ENCODE measurements around the gene NDE1.

DNA sequence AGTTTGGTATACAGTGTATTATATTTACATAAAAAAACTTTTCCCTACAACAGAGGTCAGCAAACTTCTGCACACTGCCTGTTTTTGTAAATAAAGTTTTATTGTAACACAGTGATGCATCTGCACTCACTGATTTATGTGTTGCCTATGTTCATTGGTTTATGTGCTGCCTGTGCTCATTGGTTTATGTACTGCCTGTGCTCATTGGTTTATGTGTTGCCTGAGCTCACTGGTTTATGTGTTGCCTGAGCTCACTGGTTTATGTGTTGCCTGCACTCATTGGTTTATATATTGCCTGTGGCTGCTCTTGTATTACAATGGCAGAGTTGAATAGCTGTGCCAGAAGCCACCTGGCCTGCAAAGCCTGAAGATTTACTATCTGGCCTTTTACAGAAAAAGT, 125.2 kb downstream of the NDE1 start:
- TF ChIP-seq, protein P1, sequence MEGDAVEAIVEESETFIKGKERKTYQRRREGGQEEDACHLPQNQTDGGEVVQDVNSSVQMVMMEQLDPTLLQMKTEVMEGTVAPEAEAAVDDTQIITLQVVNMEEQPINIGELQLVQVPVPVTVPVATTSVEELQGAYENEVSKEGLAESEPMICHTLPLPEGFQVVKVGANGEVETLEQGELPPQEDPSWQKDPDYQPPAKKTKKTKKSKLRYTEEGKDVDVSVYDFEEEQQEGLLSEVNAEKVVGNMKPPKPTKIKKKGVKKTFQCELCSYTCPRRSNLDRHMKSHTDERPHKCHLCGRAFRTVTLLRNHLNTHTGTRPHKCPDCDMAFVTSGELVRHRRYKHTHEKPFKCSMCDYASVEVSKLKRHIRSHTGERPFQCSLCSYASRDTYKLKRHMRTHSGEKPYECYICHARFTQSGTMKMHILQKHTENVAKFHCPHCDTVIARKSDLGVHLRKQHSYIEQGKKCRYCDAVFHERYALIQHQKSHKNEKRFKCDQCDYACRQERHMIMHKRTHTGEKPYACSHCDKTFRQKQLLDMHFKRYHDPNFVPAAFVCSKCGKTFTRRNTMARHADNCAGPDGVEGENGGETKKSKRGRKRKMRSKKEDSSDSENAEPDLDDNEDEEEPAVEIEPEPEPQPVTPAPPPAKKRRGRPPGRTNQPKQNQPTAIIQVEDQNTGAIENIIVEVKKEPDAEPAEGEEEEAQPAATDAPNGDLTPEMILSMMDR (IDR thresholded peaks at IDR 0.05; ENCODE audit: low read depth, low read length, missing input control): no peak
- TF ChIP-seq, protein P2, sequence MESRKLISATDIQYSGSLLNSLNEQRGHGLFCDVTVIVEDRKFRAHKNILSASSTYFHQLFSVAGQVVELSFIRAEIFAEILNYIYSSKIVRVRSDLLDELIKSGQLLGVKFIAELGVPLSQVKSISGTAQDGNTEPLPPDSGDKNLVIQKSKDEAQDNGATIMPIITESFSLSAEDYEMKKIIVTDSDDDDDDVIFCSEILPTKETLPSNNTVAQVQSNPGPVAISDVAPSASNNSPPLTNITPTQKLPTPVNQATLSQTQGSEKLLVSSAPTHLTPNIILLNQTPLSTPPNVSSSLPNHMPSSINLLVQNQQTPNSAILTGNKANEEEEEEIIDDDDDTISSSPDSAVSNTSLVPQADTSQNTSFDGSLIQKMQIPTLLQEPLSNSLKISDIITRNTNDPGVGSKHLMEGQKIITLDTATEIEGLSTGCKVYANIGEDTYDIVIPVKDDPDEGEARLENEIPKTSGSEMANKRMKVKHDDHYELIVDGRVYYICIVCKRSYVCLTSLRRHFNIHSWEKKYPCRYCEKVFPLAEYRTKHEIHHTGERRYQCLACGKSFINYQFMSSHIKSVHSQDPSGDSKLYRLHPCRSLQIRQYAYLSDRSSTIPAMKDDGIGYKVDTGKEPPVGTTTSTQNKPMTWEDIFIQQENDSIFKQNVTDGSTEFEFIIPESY (IDR thresholded peaks at IDR 0.05): no peak
- TF ChIP-seq, protein P3, sequence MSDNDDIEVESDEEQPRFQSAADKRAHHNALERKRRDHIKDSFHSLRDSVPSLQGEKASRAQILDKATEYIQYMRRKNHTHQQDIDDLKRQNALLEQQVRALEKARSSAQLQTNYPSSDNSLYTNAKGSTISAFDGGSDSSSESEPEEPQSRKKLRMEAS (IDR thresholded peaks at IDR 0.05): no peak
- TF ChIP-seq RXRA (IDR thresholded peaks at IDR 0.05) (no peak), JUND (IDR thresholded peaks at IDR 0.05) (no peak), GABPA (IDR thresholded peaks at IDR 0.05 in 1 of 2, conservative IDR thresholded peaks at IDR 0.05 in 1 of 2) (no peak), TAF1 (conservative IDR thresholded peaks at IDR 0.05) (no peak), YY1 (IDR thresholded peaks at IDR 0.05) (no peak), FOXA1 (IDR thresholded peaks at IDR 0.05) (no peak)
- TF ChIP-seq, protein P4, sequence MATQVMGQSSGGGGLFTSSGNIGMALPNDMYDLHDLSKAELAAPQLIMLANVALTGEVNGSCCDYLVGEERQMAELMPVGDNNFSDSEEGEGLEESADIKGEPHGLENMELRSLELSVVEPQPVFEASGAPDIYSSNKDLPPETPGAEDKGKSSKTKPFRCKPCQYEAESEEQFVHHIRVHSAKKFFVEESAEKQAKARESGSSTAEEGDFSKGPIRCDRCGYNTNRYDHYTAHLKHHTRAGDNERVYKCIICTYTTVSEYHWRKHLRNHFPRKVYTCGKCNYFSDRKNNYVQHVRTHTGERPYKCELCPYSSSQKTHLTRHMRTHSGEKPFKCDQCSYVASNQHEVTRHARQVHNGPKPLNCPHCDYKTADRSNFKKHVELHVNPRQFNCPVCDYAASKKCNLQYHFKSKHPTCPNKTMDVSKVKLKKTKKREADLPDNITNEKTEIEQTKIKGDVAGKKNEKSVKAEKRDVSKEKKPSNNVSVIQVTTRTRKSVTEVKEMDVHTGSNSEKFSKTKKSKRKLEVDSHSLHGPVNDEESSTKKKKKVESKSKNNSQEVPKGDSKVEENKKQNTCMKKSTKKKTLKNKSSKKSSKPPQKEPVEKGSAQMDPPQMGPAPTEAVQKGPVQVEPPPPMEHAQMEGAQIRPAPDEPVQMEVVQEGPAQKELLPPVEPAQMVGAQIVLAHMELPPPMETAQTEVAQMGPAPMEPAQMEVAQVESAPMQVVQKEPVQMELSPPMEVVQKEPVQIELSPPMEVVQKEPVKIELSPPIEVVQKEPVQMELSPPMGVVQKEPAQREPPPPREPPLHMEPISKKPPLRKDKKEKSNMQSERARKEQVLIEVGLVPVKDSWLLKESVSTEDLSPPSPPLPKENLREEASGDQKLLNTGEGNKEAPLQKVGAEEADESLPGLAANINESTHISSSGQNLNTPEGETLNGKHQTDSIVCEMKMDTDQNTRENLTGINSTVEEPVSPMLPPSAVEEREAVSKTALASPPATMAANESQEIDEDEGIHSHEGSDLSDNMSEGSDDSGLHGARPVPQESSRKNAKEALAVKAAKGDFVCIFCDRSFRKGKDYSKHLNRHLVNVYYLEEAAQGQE (IDR thresholded peaks at IDR 0.05): no peak

Data from liver (tissue), 3 donors.